ENCODE measurements around the gene CHRNB1. TPM values are rescaled to one million over a fixed set of nuclear protein-coding genes. Genes with fewer than 3 reads are reported as not detected.
"Not testable (repeated sequence)": the region's sequence is repeated elsewhere in the genome, so short reads cannot be mapped to it uniquely, and the experiment has no call there.

The CHRNB1 gene
- total RNA-seq, 4 donors from 2014 or later, result 5.0 to 12.8 (median 8.1) TPM

GRCh38 chr17:7479213-7480088, 34.6 kb downstream of the CHRNB1 start, which contains the start of gene ZBTB4:
ZBTB4 (minus strand) TSS chr17:7479631; CDS start chr17:7466801, 12,830 bp downstream.
- Histone ChIP-seq H3K27ac (replicated peaks in 1 of 4) (peak within 1 kb of the TSS; percentile 100), H3K36me3 (no peaks in the 10 kb centered on the region), H3K4me1 (peaks cover 64 to 79% (median 77%) of the 10 kb centered on the region in 4 donors), H3K4me3 (peak within 1 kb of the TSS; percentile 96 to 100 (median 100)), H3K9me3 (no peaks in the 10 kb centered on the region), H3K27me3 (peaks cover 0 to 3% (median 0%) of the 10 kb centered on the region in 4 donors)
- intact Hi-C loops (cut with DNase I), result no loop called here
- DNase-seq (ENCODE audit: extremely low spot score), result peak; percentile 92
- WGBS, result 0% methylated on average over 2 of the region's 92 CpGs
- TF ChIP-seq POLR2AphosphoS5 (IDR thresholded peaks at IDR 0.05) (peak; percentile 74 to 93), POLR2A (IDR thresholded peaks at IDR 0.05; ENCODE audit: low read depth) (peak; percentile 38), CTCF (IDR thresholded peaks at IDR 0.05) (no peak), EP300 (IDR thresholded peaks at IDR 0.05) (no peak)

GRCh38 chr17:7480089-7480384, 35.2 kb downstream of the CHRNB1 start:
- H3K27ac ChIP-seq (replicated peaks in 1 of 4), result peak overlapping the region; percentile 100
- H3K4me3 ChIP-seq, result peak overlapping the region; percentile 96 to 100 (median 100)
- peaks cover 59 to 75% (median 73%) of the 10 kb centered on the region in 4 donors for H3K4me1 ChIP-seq
- H3K36me3 ChIP-seq, result no peaks in the 10 kb centered on the region
- no peak for DNase-seq (ENCODE audit: extremely low spot score)
- peaks cover 0 to 3% (median 0%) of the 10 kb centered on the region in 4 donors for H3K27me3 ChIP-seq
- WGBS, result 3% methylated on average over 6 of the region's 8 CpGs
- no peaks in the 10 kb centered on the region for H3K9me3 ChIP-seq
- intact Hi-C loops (cut with DNase I), result no loop called here
- TF ChIP-seq POLR2AphosphoS5 (IDR thresholded peaks at IDR 0.05) (no peak), CTCF (IDR thresholded peaks at IDR 0.05) (no peak), EP300 (IDR thresholded peaks at IDR 0.05) (no peak), POLR2A (IDR thresholded peaks at IDR 0.05; ENCODE audit: low read depth) (no peak)

- intact Hi-C loops (cut with DNase I); H3K27me3 ChIP-seq; H3K36me3 ChIP-seq; H3K9me3 ChIP-seq; DNase-seq (ENCODE audit: extremely low spot score): not testable (repeated sequence)
- Histone ChIP-seq H3K4me1 (peaks cover 59 to 75% (median 73%) of the 10 kb centered on the region in 4 donors), H3K27ac (replicated peaks in 1 of 4) (peak within 1 kb of the TSS; percentile 100), H3K4me3 (peak within 1 kb of the TSS; percentile 96 to 100 (median 100))
- WGBS, result 99% methylated on average over 4 of the region's 4 CpGs
Measured at GRCh38 chr17:7481275-7481674, 36.4 kb downstream of the CHRNB1 start, which contains the start of gene SLC35G6. SLC35G6 (plus strand) TSS chr17:7481446; CDS start chr17:7481517, 71 bp downstream.

GRCh38 chr17:7481842-7482741, 37.2 kb downstream of the CHRNB1 start:
- Histone ChIP-seq H3K4me1 (peaks cover 59 to 75% (median 73%) of the 10 kb centered on the region in 4 donors), H3K27ac (replicated peaks in 1 of 4) (peak overlapping the region; percentile 100)
- H3K4me3 ChIP-seq; H3K27me3 ChIP-seq; DNase-seq (ENCODE audit: extremely low spot score); H3K9me3 ChIP-seq; intact Hi-C loops (cut with DNase I); H3K36me3 ChIP-seq: not testable (repeated sequence)
- WGBS, result 94% methylated on average over 27 of the region's 31 CpGs

- Histone ChIP-seq H3K4me3 (peak overlapping the region; percentile 52 to 92 (median 70)), H3K4me1 (peaks cover 59 to 75% (median 73%) of the 10 kb centered on the region in 4 donors), H3K27ac (replicated peaks in 1 of 4) (peak overlapping the region; percentile 100)
- H3K36me3 ChIP-seq; DNase-seq (ENCODE audit: extremely low spot score); H3K9me3 ChIP-seq; H3K27me3 ChIP-seq; intact Hi-C loops (cut with DNase I): not testable (repeated sequence)
- WGBS, result 77% methylated on average over 4 of the region's 6 CpGs
Measured at GRCh38 chr17:7482742-7483088, 37.9 kb downstream of the CHRNB1 start.

Data from esophagus muscularis mucosa (tissue), 4 donors.